Sigmoid colon (tissue), 7 donors: Measurements from ENCODE around the gene SAMM50. TPM values are rescaled to one million over a fixed set of nuclear protein-coding genes. Genes with fewer than 3 reads are reported as not detected.

Experiments used
- DNase-seq: peaks from one replicate; pipeline ENCODE4 v3.0.0-alpha.2; 2019
- H3K27ac ChIP-seq, 4 donors: fragments of 200-600 bp; sonication (generic); one replicate each; pipeline ENCODE4 v1.5.1; 2016 to 2019; ENCODE audit warnings: mild to moderate bottlenecking in 1 of 4
- H3K27me3 ChIP-seq, 3 donors: fragments of 200-600 bp; sonication (generic); one replicate each; pipeline ENCODE4 v1.5.1; 2019; ENCODE audit warnings: mild to moderate bottlenecking in 1 of 3
- H3K36me3 ChIP-seq, 4 donors: fragments of 200-600 bp; sonication (generic); one replicate each; pipeline ENCODE4 v1.5.1; 2016 to 2019
- H3K4me1 ChIP-seq, 4 donors: fragments of 200-600 bp; sonication (generic); one replicate each; pipeline ENCODE4 v1.5.1; 2017 to 2019
- H3K4me3 ChIP-seq, 4 donors: fragments of 200-600 bp; sonication (generic); one replicate each; pipeline ENCODE4 v1.5.1; 2017 to 2019; ENCODE audit warnings: mild to moderate bottlenecking in 2 of 4, moderate library complexity in 1 of 4
- H3K9me3 ChIP-seq, 4 donors: fragments of 200-600 bp in 3 of 4; sonication (generic) in 3 of 4; one replicate each; pipeline versions ENCODE4 v1.5.1 to v1.6.1; 2013 to 2019
- EP300 ChIP-seq, 4 donors: sonication (generic); formaldehyde crosslinking; IDR thresholded peaks; one replicate each; pipeline ENCODE4 v1.6.1; 2017; ENCODE audit warnings: antibody characterized with exemption in 4 of 4
- POLR2A ChIP-seq, 2 donors: fragments of 450-650 bp; IDR thresholded peaks; one replicate each; pipeline ENCODE4 v1.6.1; 2016; ENCODE audit warnings: antibody characterized with exemption in 2 of 2, mild to moderate bottlenecking in 2 of 2, moderate library complexity in 2 of 2
- POLR2AphosphoS5 ChIP-seq, 4 donors: sonication (generic); formaldehyde crosslinking; IDR thresholded peaks; one replicate each; pipeline ENCODE4 v1.6.1; 2017; ENCODE audit warnings: antibody characterized with exemption in 4 of 4
- WGBS, 2 donors: extraction: QIAGEN DNeasy Blood & Tissue Kit; methylation state at CpG; one replicate each; pipeline ENCODE4 v1.1.7; 2013; 5-methylcytosine and 5-hydroxymethylcytosine counted together
- intact Hi-C: fragments of 100-400 bp; cut with DNase I; formaldehyde crosslinking; loops from one replicate; pipeline ENCODE4 v1.15.1; 2023
- polyA plus RNA-seq, 3 donors: library from polyadenylated mRNA; stranded (reverse); fragments of 200-250 nt; gene quantifications; one replicate each; pipeline ENCODE4 v1.2.3, GENCODE V29; 2013
- total RNA-seq, 4 donors: library from RNA; depleted of rRNA; stranded (reverse); fragments of >200 nt; gene quantifications; one replicate each; pipeline ENCODE4 v1.1.0, GENCODE V29; 2016
- TF ChIP-seq, protein P1 (sequence below), 4 experiments: fragments of 450-650 bp in 3 of 4; fragments of 200-600 bp in 1 of 4; IDR thresholded peaks; one replicate each; pipeline ENCODE4 v1.5.1; 2016 to 2019; ENCODE audit warnings: antibody characterized with exemption in 4 of 4, mild to moderate bottlenecking in 3 of 4, moderate library complexity in 2 of 4
- donor health status: healthy with polysubstance abuse.
- donor health status: Bipolar disorder and iron deficiency.
- donor health status: healthy.

Gene SAMM50
- total and polyA plus RNA-seq, 7 donors, result 21.3 to 46.5 (median 33.0) TPM

DNA sequence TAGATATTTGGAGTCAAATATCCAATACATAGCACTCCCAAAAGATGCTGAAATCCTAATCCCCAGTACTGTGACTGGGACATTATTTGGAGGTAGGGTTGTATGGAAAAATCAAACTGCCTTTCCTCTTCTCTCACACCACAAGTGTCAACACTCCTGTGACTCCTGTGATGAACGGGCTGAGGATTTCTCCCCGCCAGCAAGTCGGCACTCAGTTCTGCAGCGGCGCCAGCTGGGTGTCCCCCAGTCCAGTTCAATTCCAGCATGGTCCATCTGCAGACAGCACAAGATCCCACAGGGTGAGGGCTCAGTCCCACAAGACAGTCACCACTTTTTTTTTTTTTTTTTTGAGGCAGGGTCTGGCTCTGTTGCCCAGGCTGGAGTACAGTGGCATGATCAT is 64.6 kb downstream of the SAMM50 start:
- Histone ChIP-seq H3K27me3 (peaks cover 0 to 4% (median 0%) of the 10 kb centered on the region in 3 donors), H3K9me3 (no peaks in the 10 kb centered on the region), H3K4me1 (peaks cover 0 to 22% (median 12%) of the 10 kb centered on the region in 4 donors), H3K4me3 (no peak overlapping the region), H3K27ac (no peak overlapping the region), H3K36me3 (no peaks in the 10 kb centered on the region)
- no peak for DNase-seq
- 96% methylated on average over 5 of the region's 5 CpGs for WGBS, 2 donors
- intact Hi-C loops, result no loop called here
- TF ChIP-seq POLR2AphosphoS5 (IDR thresholded peaks at IDR 0.05) (no peak), EP300 (IDR thresholded peaks at IDR 0.05) (no peak)
- TF ChIP-seq, protein P1, sequence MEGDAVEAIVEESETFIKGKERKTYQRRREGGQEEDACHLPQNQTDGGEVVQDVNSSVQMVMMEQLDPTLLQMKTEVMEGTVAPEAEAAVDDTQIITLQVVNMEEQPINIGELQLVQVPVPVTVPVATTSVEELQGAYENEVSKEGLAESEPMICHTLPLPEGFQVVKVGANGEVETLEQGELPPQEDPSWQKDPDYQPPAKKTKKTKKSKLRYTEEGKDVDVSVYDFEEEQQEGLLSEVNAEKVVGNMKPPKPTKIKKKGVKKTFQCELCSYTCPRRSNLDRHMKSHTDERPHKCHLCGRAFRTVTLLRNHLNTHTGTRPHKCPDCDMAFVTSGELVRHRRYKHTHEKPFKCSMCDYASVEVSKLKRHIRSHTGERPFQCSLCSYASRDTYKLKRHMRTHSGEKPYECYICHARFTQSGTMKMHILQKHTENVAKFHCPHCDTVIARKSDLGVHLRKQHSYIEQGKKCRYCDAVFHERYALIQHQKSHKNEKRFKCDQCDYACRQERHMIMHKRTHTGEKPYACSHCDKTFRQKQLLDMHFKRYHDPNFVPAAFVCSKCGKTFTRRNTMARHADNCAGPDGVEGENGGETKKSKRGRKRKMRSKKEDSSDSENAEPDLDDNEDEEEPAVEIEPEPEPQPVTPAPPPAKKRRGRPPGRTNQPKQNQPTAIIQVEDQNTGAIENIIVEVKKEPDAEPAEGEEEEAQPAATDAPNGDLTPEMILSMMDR (IDR thresholded peaks at IDR 0.05), result no peak

DNA sequence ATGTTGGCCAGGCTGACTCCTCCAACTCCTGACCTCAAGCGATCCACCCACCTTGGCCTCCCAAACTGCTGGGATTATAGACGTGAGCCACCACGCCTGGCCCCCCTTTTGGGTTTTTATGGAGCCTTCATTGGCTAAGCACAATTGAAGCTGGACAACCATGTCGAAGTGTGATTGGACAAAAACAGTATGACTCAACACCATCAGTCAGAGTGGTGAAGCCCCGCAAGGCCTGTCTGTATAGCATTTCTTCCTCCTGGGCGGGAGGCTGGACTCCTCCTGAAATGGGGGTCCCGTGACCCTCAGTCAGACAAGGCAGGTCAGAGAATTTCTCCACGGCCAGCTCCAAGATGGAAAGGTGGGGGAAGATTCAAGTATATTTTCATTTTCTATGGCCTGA is 65.7 kb downstream of the SAMM50 start:
- 89 to 94% methylated on average over 8 of the region's 8 CpGs for WGBS, 2 donors
- no peaks in the 10 kb centered on the region for H3K9me3 ChIP-seq
- TF ChIP-seq POLR2AphosphoS5 (IDR thresholded peaks at IDR 0.05), result no peak
- intact Hi-C loops, result no loop called here
- no peak for DNase-seq
- no peak overlapping the region for H3K4me3 ChIP-seq
- no peak overlapping the region for H3K27ac ChIP-seq
- H3K4me1 ChIP-seq, result peaks cover 0 to 31% (median 23%) of the 10 kb centered on the region in 4 donors
- H3K27me3 ChIP-seq, result peaks cover 0 to 4% (median 0%) of the 10 kb centered on the region in 3 donors
- no peaks in the 10 kb centered on the region for H3K36me3 ChIP-seq

DNA sequence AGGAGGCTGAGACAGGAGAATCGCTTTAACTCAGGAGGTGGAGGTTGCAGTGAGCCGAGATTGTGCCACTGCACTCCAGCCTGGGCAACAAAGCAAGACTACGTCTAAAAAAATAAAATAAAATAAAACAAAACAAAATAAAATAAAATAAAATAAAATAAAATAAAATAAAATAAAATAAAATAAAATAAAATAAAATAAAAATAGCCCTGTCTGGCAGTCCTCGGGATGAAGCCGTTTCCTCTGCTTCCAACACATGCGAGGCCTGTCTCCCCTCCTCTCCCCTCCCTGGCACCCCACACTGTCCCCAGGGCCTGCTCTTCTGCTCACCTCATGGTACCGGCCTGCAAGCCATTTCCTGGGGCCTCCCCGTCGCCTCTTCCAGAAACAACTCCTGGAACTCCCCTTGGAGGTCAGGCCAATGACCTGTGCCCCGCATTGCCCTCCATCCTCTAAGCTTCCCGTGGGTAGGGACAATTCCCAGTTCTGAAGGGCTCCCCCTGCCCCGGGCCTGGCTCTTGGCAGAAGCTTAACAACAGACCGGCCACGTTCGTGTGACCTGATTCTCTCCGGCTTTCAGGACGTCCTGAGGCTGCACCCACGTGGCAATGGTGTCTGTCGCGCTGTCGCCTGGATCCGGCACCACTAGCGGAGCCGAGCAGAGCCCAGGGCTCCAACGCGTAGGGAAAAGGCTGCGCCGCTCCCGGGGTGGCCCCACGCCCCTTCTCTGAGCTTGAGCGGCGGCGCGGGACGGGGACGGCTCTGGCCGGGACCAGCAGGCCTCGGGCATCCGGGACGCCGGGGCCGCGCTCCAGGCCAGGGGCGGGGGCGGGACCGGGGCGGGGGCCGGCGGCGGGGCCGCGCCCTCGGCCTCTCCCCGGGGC is 68.4 kb downstream of the SAMM50 start:
- WGBS, 2 donors, result 10 to 11% methylated on average over 54 of the region's 54 CpGs
- no peak for DNase-seq

DNA sequence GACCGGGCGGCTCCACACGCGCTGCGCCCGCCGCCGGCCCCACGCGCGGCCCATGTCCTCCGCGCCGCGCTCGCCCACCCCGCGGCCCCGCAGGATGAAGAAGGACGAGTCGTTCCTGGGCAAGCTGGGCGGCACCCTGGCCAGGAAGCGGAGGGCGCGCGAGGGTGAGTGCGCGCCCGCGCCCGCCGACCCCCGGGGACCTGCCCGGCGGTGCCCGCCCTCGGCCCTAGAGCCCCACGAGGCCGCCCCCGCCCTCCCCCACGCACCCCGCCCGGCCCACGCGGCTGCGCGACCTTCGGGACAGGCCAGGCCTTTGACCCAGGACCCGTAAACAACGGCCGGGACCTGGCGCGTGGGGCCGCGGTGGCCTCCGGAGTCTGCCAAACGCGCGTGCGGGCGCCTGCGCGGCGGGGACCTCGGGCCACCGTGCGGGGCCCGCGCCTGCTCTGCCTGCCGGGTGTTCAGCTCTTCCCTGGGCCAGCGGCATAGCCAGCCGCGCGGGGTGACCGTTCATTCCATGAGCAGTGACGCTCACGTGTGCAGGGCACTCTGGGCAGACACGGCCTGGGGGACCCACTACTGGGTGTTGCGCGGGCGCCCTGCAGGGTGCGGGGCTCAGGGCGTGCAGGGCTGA is 69.2 kb downstream of the SAMM50 start, which contains the start of gene PARVB:
TSS of gene PARVB (plus strand) at position 15 of the 634 bp plus-strand sequence. CDS start at position 53, 38 bp downstream.
- Histone ChIP-seq H3K4me1 (peaks cover 0 to 35% (median 24%) of the 10 kb centered on the region in 4 donors), H3K36me3 (no peaks in the 10 kb centered on the region), H3K4me3 (peak within 1 kb of the TSS; percentile 41 to 88 (median 74)), H3K9me3 (no peaks in the 10 kb centered on the region), H3K27me3 (peaks cover 0 to 4% (median 0%) of the 10 kb centered on the region in 3 donors), H3K27ac (peak within 1 kb of the TSS; percentile 78 to 83 (median 82))
- WGBS, 2 donors, result 1 to 2% methylated on average over 83 of the region's 83 CpGs
- intact Hi-C loops, result no loop called here
- DNase-seq, result no peak
- TF ChIP-seq POLR2AphosphoS5 (IDR thresholded peaks at IDR 0.05), result peak in 1 of 4 donors; percentile 30
- TF ChIP-seq POLR2A (IDR thresholded peaks at IDR 0.05), result no peak

More for the DNA sequence above, 68.4 kb downstream of the SAMM50 start:
- no peaks in the 10 kb centered on the region for H3K9me3 ChIP-seq
- H3K27me3 ChIP-seq, result peaks cover 0 to 4% (median 0%) of the 10 kb centered on the region in 3 donors
- intact Hi-C loops, result no loop called here
- H3K4me1 ChIP-seq, result peaks cover 0 to 35% (median 24%) of the 10 kb centered on the region in 4 donors
- TF ChIP-seq POLR2AphosphoS5 (IDR thresholded peaks at IDR 0.05) (peak in 3 of 4 donors; percentile 36 to 73 (median 42)), EP300 (IDR thresholded peaks at IDR 0.05) (no peak)
- TF ChIP-seq, protein P1 (IDR thresholded peaks at IDR 0.05), result no peak
- H3K4me3 ChIP-seq, result peak overlapping the region; percentile 41 to 88 (median 74)
- peak overlapping the region; percentile 78 to 83 (median 82) for H3K27ac ChIP-seq
- no peaks in the 10 kb centered on the region for H3K36me3 ChIP-seq

DNA sequence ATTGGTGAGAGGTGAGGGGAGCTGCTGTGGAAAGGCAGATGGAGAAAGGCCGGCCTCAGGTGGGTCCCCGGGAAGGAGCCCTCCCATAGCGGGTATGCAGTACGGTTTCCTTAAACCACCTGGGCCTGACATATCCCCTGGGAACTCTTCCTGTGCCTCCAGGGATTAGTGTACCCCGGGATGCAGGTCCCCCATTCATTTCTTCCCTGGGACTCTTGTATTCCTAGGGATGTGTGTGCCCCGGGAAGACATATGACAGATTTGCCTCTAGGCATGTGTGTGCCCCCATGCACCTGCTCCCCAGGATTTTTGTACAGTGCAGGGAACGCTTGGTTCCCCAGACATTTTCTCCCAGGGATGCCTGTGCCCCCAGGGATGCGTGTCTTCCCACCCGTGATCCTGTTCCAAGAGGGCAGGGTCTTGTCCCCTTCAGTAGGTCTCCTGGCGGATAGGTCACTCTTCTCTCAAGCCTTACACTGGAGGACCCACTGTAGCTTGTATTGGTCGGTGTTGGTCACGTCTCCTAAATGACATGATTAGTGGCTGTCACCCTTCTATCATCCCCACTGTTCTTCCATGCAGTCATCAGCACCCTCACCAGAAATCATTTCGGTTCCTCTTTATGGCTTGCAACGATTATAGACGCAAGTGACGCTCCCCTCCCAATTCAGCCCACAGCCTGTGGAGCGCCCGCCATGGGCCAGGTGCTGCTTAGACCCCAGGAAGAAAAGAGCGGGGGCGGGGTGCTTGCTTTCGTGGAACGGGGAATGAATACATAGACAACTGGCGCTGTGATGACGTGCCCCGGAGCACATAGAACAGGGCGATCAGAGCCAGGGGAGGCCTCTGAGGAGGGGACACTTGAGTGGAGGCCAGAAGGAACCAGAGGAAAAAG is 70.2 kb downstream of the SAMM50 start:
- DNase-seq, result no peak
- Histone ChIP-seq H3K27ac (peak overlapping the region; percentile 78 to 83 (median 82)), H3K4me1 (peaks cover 0 to 35% (median 24%) of the 10 kb centered on the region in 4 donors), H3K9me3 (no peaks in the 10 kb centered on the region), H3K36me3 (no peaks in the 10 kb centered on the region), H3K27me3 (peaks cover 0 to 4% (median 0%) of the 10 kb centered on the region in 3 donors), H3K4me3 (peak overlapping the region in 3 of 4 donors; percentile 67 to 88 (median 80))
- TF ChIP-seq POLR2AphosphoS5 (IDR thresholded peaks at IDR 0.05) (peak in 1 of 4 donors; percentile 22), POLR2A (IDR thresholded peaks at IDR 0.05) (no peak)
- WGBS, 2 donors, result 73 to 78% methylated on average over 26 of the region's 26 CpGs
- intact Hi-C loops, result no loop called here
